ENCODE data around the gene MARVELD3.
"Not testable (repeated sequence)": the region's sequence is repeated elsewhere in the genome, so short reads cannot be mapped to it uniquely, and the experiment has no call there.

MARVELD3 gene

GRCh38 chr16:71673582-71673973 is 47.6 kb downstream of the MARVELD3 start:
- no peak for DNase-seq

- DNase-seq = no peak
These were observed 48.2 kb downstream of the MARVELD3 start for GRCh38 chr16:71674229-71674628.

GRCh38 chr16:71675380-71675779 is 49.4 kb downstream of the MARVELD3 start:
- DNase-seq = no peak

- no peak for DNase-seq
These were observed 50.3 kb downstream of the MARVELD3 start for GRCh38 chr16:71676236-71676635.

GRCh38 chr16:71681360-71681759 is 55.4 kb downstream of the MARVELD3 start:
- DNase-seq = no peak

- not testable (repeated sequence) for DNase-seq
These were observed 58.3 kb downstream of the MARVELD3 start for GRCh38 chr16:71684280-71684679.
